ENCODE results near the gene ZNF618.
"Not testable (repeated sequence)": the region's sequence is repeated elsewhere in the genome, so short reads cannot be mapped to it uniquely, and the experiment has no call there.

The ZNF618 gene

GRCh38 chr9:114070188-114071103 lies 194.3 kb downstream of the ZNF618 start:
- DNase-seq, result no peak

GRCh38 chr9:114071197-114071795 lies 195.2 kb downstream of the ZNF618 start:
- no peak for DNase-seq

- no peak for DNase-seq
Observed at GRCh38 chr9:114072184-114073140, 196.4 kb downstream of the ZNF618 start.

- DNase-seq, result no peak
Observed at GRCh38 chr9:114075602-114076001, 199.5 kb downstream of the ZNF618 start.

GRCh38 chr9:114076237-114077161 lies 200.4 kb downstream of the ZNF618 start:
- DNase-seq, result no peak

- DNase-seq, result no peak
Observed at GRCh38 chr9:114077162-114077837, 201.2 kb downstream of the ZNF618 start.

GRCh38 chr9:114078021-114078780 lies 202.1 kb downstream of the ZNF618 start, which contains the start of gene AMBP:
AMBP (minus strand) TSS chr9:114078300; CDS start chr9:114078209, 91 bp downstream.
- no peak for DNase-seq

- no peak for DNase-seq
Observed at GRCh38 chr9:114078781-114079156, 202.7 kb downstream of the ZNF618 start.

GRCh38 chr9:114080195-114080772 lies 204.2 kb downstream of the ZNF618 start:
- DNase-seq, result no peak

GRCh38 chr9:114080773-114081440 lies 204.8 kb downstream of the ZNF618 start:
- no peak for DNase-seq

- DNase-seq, result no peak
Observed at GRCh38 chr9:114081441-114082016, 205.4 kb downstream of the ZNF618 start.

- DNase-seq, result peak; percentile 72
Observed at GRCh38 chr9:114082017-114082762, 206.1 kb downstream of the ZNF618 start.

GRCh38 chr9:114082763-114083412 lies 206.8 kb downstream of the ZNF618 start:
- not testable (repeated sequence) for DNase-seq

- no peak for DNase-seq
Observed at GRCh38 chr9:114083666-114084065, 207.6 kb downstream of the ZNF618 start.

- no peak for DNase-seq
Observed at GRCh38 chr9:114084282-114085073, 208.4 kb downstream of the ZNF618 start.

- DNase-seq, result no peak
Observed at GRCh38 chr9:114085387-114085789, 209.3 kb downstream of the ZNF618 start.

- no peak for DNase-seq
Observed at GRCh38 chr9:114086009-114086408, 209.9 kb downstream of the ZNF618 start.
